ENCODE data around the gene CHN2. TPM values are rescaled to one million over a fixed set of nuclear protein-coding genes. Genes with fewer than 3 reads are reported as not detected.

The CHN2 gene
- total and polyA plus RNA-seq, 3 experiments from 2014 or later = 4.1 to 30.4 (median 5.3) TPM

GRCh38 chr7:29463504-29464158 is 269.1 kb downstream of the CHN2 start:
- no peak overlapping the region for H3K4me3 Mint-ChIP-seq
- POLR2A ChIA-PET = no interaction called here

GRCh38 chr7:29464753-29465152 is 270.2 kb downstream of the CHN2 start:
- H3K36me3 ChIP-seq (ENCODE audit: insufficient read depth, low read length) = no peaks in the 10 kb centered on the region
- H3K9me3 ChIP-seq (ENCODE audit: low read length) = no peaks in the 10 kb centered on the region
- POLR2A ChIA-PET = no interaction called here
- H3K4me1 ChIP-seq (ENCODE audit: insufficient read depth, low read length) = no peaks in the 10 kb centered on the region
- Mint-ChIP-seq H3K36me3 (peaks cover 0 to 4% (median 4%) of the 10 kb centered on the region in 3 donors), H3K9me3 (no peaks in the 10 kb centered on the region), H3K4me1 (no peaks in the 10 kb centered on the region), H3K27ac (no peak overlapping the region), H3K4me3 (no peak overlapping the region), H3K27me3 (no peaks in the 10 kb centered on the region)
- no peak for DNase-seq
- CTCF ChIA-PET = no interaction called here
- H3K27me3 ChIP-seq (ENCODE audit: insufficient read depth, low read length, poor library complexity, severe bottlenecking) = no peaks in the 10 kb centered on the region
- no peak overlapping the region for H3K4me3 ChIP-seq (ENCODE audit: low read length)
- H3K27ac ChIP-seq (ENCODE audit: low read depth, low read length) = no peak overlapping the region

More at GRCh38 chr7:29463504-29464158, 269.1 kb downstream of the CHN2 start:
- H3K27me3 Mint-ChIP-seq = no peaks in the 10 kb centered on the region
- peaks cover 3 to 4% (median 4%) of the 10 kb centered on the region in 3 donors for H3K36me3 Mint-ChIP-seq
- Histone ChIP-seq H3K36me3 (ENCODE audit: insufficient read depth, low read length) (no peaks in the 10 kb centered on the region), H3K4me3 (ENCODE audit: low read length) (no peak overlapping the region), H3K27me3 (ENCODE audit: insufficient read depth, low read length, poor library complexity, severe bottlenecking) (no peaks in the 10 kb centered on the region), H3K9me3 (ENCODE audit: low read length) (no peaks in the 10 kb centered on the region), H3K27ac (ENCODE audit: low read depth, low read length) (no peak overlapping the region), H3K4me1 (ENCODE audit: insufficient read depth, low read length) (no peaks in the 10 kb centered on the region)
- no peaks in the 10 kb centered on the region for H3K9me3 Mint-ChIP-seq
- CTCF ChIA-PET = no interaction called here
- no peak for DNase-seq
- H3K4me1 Mint-ChIP-seq = no peaks in the 10 kb centered on the region
- no peak overlapping the region for H3K27ac Mint-ChIP-seq

- H3K4me1 ChIP-seq (ENCODE audit: insufficient read depth, low read length) = no peaks in the 10 kb centered on the region
- Mint-ChIP-seq H3K4me1 (no peaks in the 10 kb centered on the region), H3K9me3 (no peaks in the 10 kb centered on the region), H3K27ac (no peak overlapping the region), H3K27me3 (no peaks in the 10 kb centered on the region), H3K4me3 (no peak overlapping the region), H3K36me3 (peaks cover 0 to 4% (median 4%) of the 10 kb centered on the region in 3 donors)
- DNase-seq = no peak
- H3K9me3 ChIP-seq (ENCODE audit: low read length) = no peaks in the 10 kb centered on the region
- H3K27me3 ChIP-seq (ENCODE audit: insufficient read depth, low read length, poor library complexity, severe bottlenecking) = no peaks in the 10 kb centered on the region
- no peak overlapping the region for H3K27ac ChIP-seq (ENCODE audit: low read depth, low read length)
- no peak overlapping the region for H3K4me3 ChIP-seq (ENCODE audit: low read length)
- CTCF ChIA-PET = no interaction called here
- POLR2A ChIA-PET = no interaction called here
- H3K36me3 ChIP-seq (ENCODE audit: insufficient read depth, low read length) = no peaks in the 10 kb centered on the region
These were observed 272.8 kb downstream of the CHN2 start for GRCh38 chr7:29467193-29467926.

- no peak overlapping the region for H3K27ac Mint-ChIP-seq
- no peak for DNase-seq
- H3K27me3 Mint-ChIP-seq = no peaks in the 10 kb centered on the region
- no peaks in the 10 kb centered on the region for H3K27me3 ChIP-seq (ENCODE audit: insufficient read depth, low read length, poor library complexity, severe bottlenecking)
- H3K9me3 ChIP-seq (ENCODE audit: low read length) = no peaks in the 10 kb centered on the region
- no peaks in the 10 kb centered on the region for H3K4me1 ChIP-seq (ENCODE audit: insufficient read depth, low read length)
- peaks cover 0 to 3% (median 3%) of the 10 kb centered on the region in 3 donors for H3K36me3 Mint-ChIP-seq
- POLR2A ChIA-PET = no interaction called here
- CTCF ChIA-PET = no interaction called here
- H3K36me3 ChIP-seq (ENCODE audit: insufficient read depth, low read length) = no peaks in the 10 kb centered on the region
- no peak overlapping the region for H3K4me3 Mint-ChIP-seq
- H3K27ac ChIP-seq (ENCODE audit: low read depth, low read length) = no peak overlapping the region
- no peaks in the 10 kb centered on the region for H3K4me1 Mint-ChIP-seq
- no peak overlapping the region for H3K4me3 ChIP-seq (ENCODE audit: low read length)
- H3K9me3 Mint-ChIP-seq = no peaks in the 10 kb centered on the region
These were observed 273.6 kb downstream of the CHN2 start for GRCh38 chr7:29468196-29468595.

- Mint-ChIP-seq H3K36me3 (peaks cover 0 to 3% (median 0%) of the 10 kb centered on the region in 3 donors), H3K4me1 (no peaks in the 10 kb centered on the region), H3K9me3 (no peaks in the 10 kb centered on the region), H3K27me3 (no peaks in the 10 kb centered on the region), H3K27ac (no peak overlapping the region), H3K4me3 (no peak overlapping the region)
- POLR2A ChIA-PET = no interaction called here
- Histone ChIP-seq H3K4me3 (ENCODE audit: low read length) (no peak overlapping the region), H3K36me3 (ENCODE audit: insufficient read depth, low read length) (no peaks in the 10 kb centered on the region), H3K27ac (ENCODE audit: low read depth, low read length) (no peak overlapping the region), H3K9me3 (ENCODE audit: low read length) (no peaks in the 10 kb centered on the region), H3K4me1 (ENCODE audit: insufficient read depth, low read length) (no peaks in the 10 kb centered on the region), H3K27me3 (ENCODE audit: insufficient read depth, low read length, poor library complexity, severe bottlenecking) (no peaks in the 10 kb centered on the region)
- CTCF ChIA-PET = interaction anchor here (1.3 kb wide), 1 partner anchor 9 kb away, joined by 4 read pairs; no protein-coding TSS in a partner anchor
- no peak for DNase-seq
These were observed 274.7 kb downstream of the CHN2 start for GRCh38 chr7:29469281-29469680.

GRCh38 chr7:29469976-29470557 is 275.5 kb downstream of the CHN2 start:
- ChIA-PET CTCF (interaction anchor here (1.3 kb wide), 1 partner anchor 9 kb away, joined by 4 read pairs; no protein-coding TSS in a partner anchor), POLR2A (no interaction called here)
- Mint-ChIP-seq H3K4me1 (no peaks in the 10 kb centered on the region), H3K27me3 (no peaks in the 10 kb centered on the region), H3K4me3 (no peak overlapping the region), H3K27ac (no peak overlapping the region), H3K36me3 (peaks cover 0 to 3% (median 0%) of the 10 kb centered on the region in 3 donors), H3K9me3 (no peaks in the 10 kb centered on the region)
- Histone ChIP-seq H3K27me3 (ENCODE audit: insufficient read depth, low read length, poor library complexity, severe bottlenecking) (no peaks in the 10 kb centered on the region), H3K4me3 (ENCODE audit: low read length) (no peak overlapping the region), H3K27ac (ENCODE audit: low read depth, low read length) (no peak overlapping the region), H3K36me3 (ENCODE audit: insufficient read depth, low read length) (no peaks in the 10 kb centered on the region), H3K4me1 (ENCODE audit: insufficient read depth, low read length) (no peaks in the 10 kb centered on the region), H3K9me3 (ENCODE audit: low read length) (no peaks in the 10 kb centered on the region)
- DNase-seq = no peak

- ChIA-PET CTCF (no interaction called here), POLR2A (no interaction called here)
- Mint-ChIP-seq H3K27me3 (no peaks in the 10 kb centered on the region), H3K4me1 (no peaks in the 10 kb centered on the region), H3K36me3 (no peaks in the 10 kb centered on the region), H3K27ac (peak overlapping the region in 1 of 8 donors; percentile 21), H3K4me3 (no peak overlapping the region), H3K9me3 (no peaks in the 10 kb centered on the region)
- H3K4me1 ChIP-seq (ENCODE audit: insufficient read depth, low read length) = no peaks in the 10 kb centered on the region
- no peak overlapping the region for H3K4me3 ChIP-seq (ENCODE audit: low read length)
- DNase-seq = no peak
- no peaks in the 10 kb centered on the region for H3K36me3 ChIP-seq (ENCODE audit: insufficient read depth, low read length)
- H3K27me3 ChIP-seq (ENCODE audit: insufficient read depth, low read length, poor library complexity, severe bottlenecking) = no peaks in the 10 kb centered on the region
- H3K27ac ChIP-seq (ENCODE audit: low read depth, low read length) = no peak overlapping the region
- H3K9me3 ChIP-seq (ENCODE audit: low read length) = no peaks in the 10 kb centered on the region
These were observed 277.0 kb downstream of the CHN2 start for GRCh38 chr7:29471444-29472138.

- CTCF ChIA-PET = no interaction called here
These were observed 282.3 kb downstream of the CHN2 start for GRCh38 chr7:29476916-29477315.

More at GRCh38 chr7:29476916-29477315, 282.3 kb downstream of the CHN2 start:
- no peak for DNase-seq
- Mint-ChIP-seq H3K36me3 (peaks cover 0 to 3% (median 2%) of the 10 kb centered on the region in 3 donors), H3K27me3 (no peaks in the 10 kb centered on the region), H3K4me3 (no peak overlapping the region), H3K27ac (no peak overlapping the region), H3K9me3 (no peaks in the 10 kb centered on the region), H3K4me1 (no peaks in the 10 kb centered on the region)
- H3K4me1 ChIP-seq (ENCODE audit: insufficient read depth, low read length) = no peaks in the 10 kb centered on the region
- H3K27me3 ChIP-seq (ENCODE audit: insufficient read depth, low read length, poor library complexity, severe bottlenecking) = no peaks in the 10 kb centered on the region
- H3K36me3 ChIP-seq (ENCODE audit: insufficient read depth, low read length) = no peaks in the 10 kb centered on the region
- H3K27ac ChIP-seq (ENCODE audit: low read depth, low read length) = no peak overlapping the region
- no peak overlapping the region for H3K4me3 ChIP-seq (ENCODE audit: low read length)
- no peaks in the 10 kb centered on the region for H3K9me3 ChIP-seq (ENCODE audit: low read length)
- POLR2A ChIA-PET = no interaction called here

Data from CD8-positive, alpha-beta memory T cell (primary cell).